ENCODE results near the gene ITGA6.

Gene ITGA6

DNA sequence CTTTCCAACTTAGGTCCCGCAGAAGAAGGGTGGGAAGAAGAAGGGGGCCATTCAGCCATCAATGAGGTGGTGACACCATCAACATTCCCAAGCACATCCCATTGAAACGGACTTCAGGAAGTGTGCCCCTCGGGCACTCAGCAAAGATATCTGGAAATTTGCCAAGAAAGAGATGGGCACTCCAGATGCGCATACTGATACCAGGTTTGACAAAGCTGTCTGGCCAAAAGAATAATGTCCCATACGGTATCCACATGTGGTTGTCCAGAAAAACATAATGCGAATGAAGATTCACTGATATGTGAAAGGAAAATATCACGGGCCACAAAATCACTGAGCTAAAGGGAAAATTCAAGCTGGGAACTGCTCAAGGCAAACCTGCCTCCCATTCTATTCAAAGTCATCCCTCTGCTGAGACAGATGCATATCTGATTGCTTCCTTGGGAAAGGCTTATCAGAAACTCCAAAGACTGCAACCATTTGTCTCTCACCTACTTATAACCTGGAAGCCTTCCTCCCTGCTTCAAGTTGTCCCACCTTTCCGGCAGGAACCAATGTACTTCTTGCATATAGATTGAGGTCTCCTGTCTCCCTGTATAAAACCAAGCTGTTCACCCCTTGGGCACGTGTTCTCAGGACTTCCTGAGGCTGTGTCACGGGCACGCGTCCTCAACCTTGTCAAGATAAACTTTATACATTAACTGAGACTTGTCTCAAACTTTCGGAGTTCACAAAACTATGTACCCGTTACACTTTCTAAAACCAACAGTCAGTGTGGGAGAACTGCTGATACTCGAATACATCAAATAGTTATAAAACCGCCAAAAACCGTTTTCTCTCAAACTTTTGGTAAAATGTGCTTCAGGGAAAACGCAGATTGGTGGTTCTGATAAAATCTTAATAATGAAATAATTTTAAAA lies 127.2 kb downstream of the ITGA6 start:
- no peak for ATAC-seq
- no peak for TF ChIP-seq ZFP3 (CRISPR knock-in tag; IDR thresholded peaks at IDR 0.05)
- no peak for TF ChIP-seq ZFP30 (CRISPR knock-in tag; IDR thresholded peaks at IDR 0.05)

DNA sequence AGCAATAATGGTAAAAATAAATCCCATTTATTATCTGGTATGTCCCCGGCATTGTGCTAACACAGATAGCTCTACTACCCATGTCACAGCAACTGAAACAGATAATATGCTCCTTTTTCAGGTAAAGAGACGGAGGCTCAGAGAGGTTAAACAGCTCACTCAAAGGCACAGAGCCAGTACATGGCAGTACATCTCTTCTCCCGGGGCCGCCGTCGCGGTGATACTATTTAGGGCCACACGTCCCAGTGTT lies 127.8 kb downstream of the ITGA6 start:
- no peak for TF ChIP-seq ZNF565 (CRISPR knock-in tag; conservative IDR thresholded peaks at IDR 0.05; ENCODE audit: low read depth)
- TF ChIP-seq ZNF8 (CRISPR knock-in tag; IDR thresholded peaks at IDR 0.05), result no peak
- no peak for TF ChIP-seq OSR1 (CRISPR knock-in tag; IDR thresholded peaks at IDR 0.05)
- no peak for TF ChIP-seq ESRRG (CRISPR knock-in tag; IDR thresholded peaks at IDR 0.05)
- no peak for TF ChIP-seq ZC3H10 (CRISPR knock-in tag; IDR thresholded peaks at IDR 0.05)
- TF ChIP-seq TCF4 (CRISPR knock-in tag; IDR thresholded peaks at IDR 0.05; ENCODE audit: borderline replicate concordance), result no peak
- TF ChIP-seq ZFP3 (CRISPR knock-in tag; IDR thresholded peaks at IDR 0.05), result no peak
- no peak for TF ChIP-seq RARB (CRISPR knock-in tag; IDR thresholded peaks at IDR 0.05)
- TF ChIP-seq, protein P1, sequence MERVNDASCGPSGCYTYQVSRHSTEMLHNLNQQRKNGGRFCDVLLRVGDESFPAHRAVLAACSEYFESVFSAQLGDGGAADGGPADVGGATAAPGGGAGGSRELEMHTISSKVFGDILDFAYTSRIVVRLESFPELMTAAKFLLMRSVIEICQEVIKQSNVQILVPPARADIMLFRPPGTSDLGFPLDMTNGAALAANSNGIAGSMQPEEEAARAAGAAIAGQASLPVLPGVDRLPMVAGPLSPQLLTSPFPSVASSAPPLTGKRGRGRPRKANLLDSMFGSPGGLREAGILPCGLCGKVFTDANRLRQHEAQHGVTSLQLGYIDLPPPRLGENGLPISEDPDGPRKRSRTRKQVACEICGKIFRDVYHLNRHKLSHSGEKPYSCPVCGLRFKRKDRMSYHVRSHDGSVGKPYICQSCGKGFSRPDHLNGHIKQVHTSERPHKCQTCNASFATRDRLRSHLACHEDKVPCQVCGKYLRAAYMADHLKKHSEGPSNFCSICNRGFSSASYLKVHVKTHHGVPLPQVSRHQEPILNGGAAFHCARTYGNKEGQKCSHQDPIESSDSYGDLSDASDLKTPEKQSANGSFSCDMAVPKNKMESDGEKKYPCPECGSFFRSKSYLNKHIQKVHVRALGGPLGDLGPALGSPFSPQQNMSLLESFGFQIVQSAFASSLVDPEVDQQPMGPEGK (CRISPR knock-in tag; IDR thresholded peaks at IDR 0.05; ENCODE audit: borderline replicate concordance), result no peak
- peak; percentile 46; the same call in 2 of the 3 replicates for ATAC-seq
